HepG2 (cell line): ENCODE measurements around the gene ZNF772. TPM values are rescaled to one million over a fixed set of nuclear protein-coding genes. Genes with fewer than 3 reads are reported as not detected.

Experiments
- ATF7-NPFF ChIP-seq: sonication (generic); formaldehyde crosslinking; IDR thresholded peaks from 2 replicates; pipeline ENCODE4 v1.8.1; 2023; ENCODE audit warnings: mild to moderate bottlenecking, low read depth, missing genetic modification reagents, moderate library complexity
- CEBPB ChIP-seq: IDR thresholded peaks from 2 replicates; pipeline ENCODE4 v1.6.1; 2011; ENCODE audit warnings: low read depth, low read length, improper control_type of control experiment, borderline replicate concordance
- GATAD1 ChIP-seq: IDR thresholded peaks from 2 replicates; pipeline ENCODE4 v1.6.1; 2016; ENCODE audit warnings: missing genetic modification reagents, missing compliant biosample characterization
- GTF2F1 ChIP-seq: fragments of 150-350 bp; IDR thresholded peaks from 2 replicates; pipeline ENCODE4 v1.6.1; 2014; ENCODE audit warnings: low read length
- HDAC2 ChIP-seq: sonication (generic); formaldehyde crosslinking; IDR thresholded peaks from 2 replicates; pipeline ENCODE4 v1.4.0; 2020; ENCODE audit warnings: missing genetic modification reagents
- IRX3 ChIP-seq: sonication (generic); formaldehyde crosslinking; IDR thresholded peaks from 2 replicates; pipeline ENCODE4 v1.8.1; 2023; ENCODE audit warnings: mild to moderate bottlenecking, low read depth, missing genetic modification reagents, borderline replicate concordance
- KAT7 ChIP-seq: IDR thresholded peaks from 2 replicates; pipeline ENCODE4 v1.6.1; 2018; ENCODE audit warnings: borderline replicate concordance, missing compliant biosample characterization
- NCOR1 ChIP-seq: fragments of 200-600 bp; sonication (generic); IDR thresholded peaks from 2 replicates; pipeline ENCODE4 v1.7.0; 2017; ENCODE audit warnings: antibody characterized with exemption, low read length, borderline replicate concordance
- RARA ChIP-seq: IDR thresholded peaks from 2 replicates; pipeline ENCODE4 v1.6.1; 2016; ENCODE audit warnings: missing genetic modification reagents, missing compliant biosample characterization
- SIX1 ChIP-seq: sonication (generic); formaldehyde crosslinking; IDR thresholded peaks from 2 replicates; pipeline ENCODE4 v1.4.0; 2020; ENCODE audit warnings: missing genetic modification reagents, borderline replicate concordance
- SNAPC2 ChIP-seq: sonication (generic); formaldehyde crosslinking; IDR thresholded peaks from 2 replicates; pipeline ENCODE4 v1.8.1; 2022; ENCODE audit warnings: mild to moderate bottlenecking, missing genetic modification reagents
- TCF7 ChIP-seq: sonication (generic); IDR thresholded peaks from 2 replicates; pipeline ENCODE4 v1.6.1; 2016; ENCODE audit warnings: antibody characterized with exemption, low read depth
- TP53 ChIP-seq: sonication (generic); formaldehyde crosslinking; conservative IDR thresholded peaks from 2 replicates; pipeline ENCODE4 v1.4.0; 2020; ENCODE audit warnings: missing genetic modification reagents
- XBP1 ChIP-seq: sonication (generic); formaldehyde crosslinking; IDR thresholded peaks from 2 replicates; pipeline ENCODE4 v1.5.0; 2020; ENCODE audit warnings: missing genetic modification reagents
- ZBTB20 ChIP-seq: sonication (generic); formaldehyde crosslinking; IDR thresholded peaks from 2 replicates; pipeline ENCODE4 v1.8.1; 2023; ENCODE audit warnings: missing genetic modification reagents, low read depth, mild to moderate bottlenecking, borderline replicate concordance
- ZKSCAN1 ChIP-seq: fragments of 150-350 bp; IDR thresholded peaks from 2 replicates; pipeline ENCODE4 v1.6.1; 2014; ENCODE audit warnings: low read length
- ZNF720 ChIP-seq: sonication (generic); formaldehyde crosslinking; IDR thresholded peaks from 2 replicates; pipeline ENCODE4 v1.4.0; 2020; ENCODE audit warnings: missing genetic modification reagents
- ZNF768 ChIP-seq: sonication (generic); formaldehyde crosslinking; IDR thresholded peaks from 2 replicates; pipeline ENCODE4 v1.4.0; 2020; ENCODE audit warnings: missing genetic modification reagents
- polyA plus RNA-seq, 8 experiments: library from polyadenylated mRNA; depleted of rRNA in 3 of 8; stranded (reverse) in 7 of 8; unstranded in 1 of 8; fragments of >200 nt; fragmentation: Illumina TruSeq in 4 of 8; extraction: Trizol in 4 of 8; gene quantifications; 2 replicates each; pipeline versions ENCODE4 v1.2.1 to v1.2.3, GENCODE V29; 2011 to 2016; ENCODE audit warnings: low read depth in 4 of 8, missing spikeins in 1 of 8, mixed read lengths in 1 of 8; ENCODE audit not compliant: insufficient read depth in 1 of 8
- total RNA-seq, 5 experiments: library from RNA; depleted of rRNA; stranded (reverse); fragments of >200 nt; fragmentation: Illumina TruSeq; extraction: Trizol; gene quantifications; 2 replicates each; pipeline ENCODE4 v1.2.3, GENCODE V29; 2016; ENCODE audit warnings: low read depth in 1 of 5
- TF ChIP-seq, protein P1 (sequence below): sonication (generic); formaldehyde crosslinking; IDR thresholded peaks from 2 replicates; pipeline ENCODE4 v1.9.0; 2022; ENCODE audit warnings: low read depth, missing genetic modification reagents
- TF ChIP-seq, protein P2 (sequence below): sonication (generic); formaldehyde crosslinking; IDR thresholded peaks from 2 replicates; pipeline ENCODE4 v1.4.0; 2020; ENCODE audit warnings: missing genetic modification reagents
- TF ChIP-seq, protein P3 (sequence below): sonication (generic); formaldehyde crosslinking; IDR thresholded peaks from 2 replicates; pipeline ENCODE4 v1.5.0; 2020; ENCODE audit warnings: missing genetic modification reagents
- TF ChIP-seq, protein P4 (sequence below): sonication (generic); formaldehyde crosslinking; IDR thresholded peaks from 2 replicates; pipeline ENCODE4 v1.4.0; 2020; ENCODE audit warnings: missing genetic modification reagents
- TF ChIP-seq, protein P5 (sequence below): sonication (generic); formaldehyde crosslinking; IDR thresholded peaks from 2 replicates; pipeline ENCODE4 v1.5.0; 2020; ENCODE audit warnings: mild to moderate bottlenecking, low read depth, missing genetic modification reagents, borderline replicate concordance

The ZNF772 gene
- total and polyA plus RNA-seq, 2 of the 13 experiments (the other 11 are each of a cell fraction or from before 2014, with no cell fraction given): 3.1 to 17.2 TPM

DNA sequence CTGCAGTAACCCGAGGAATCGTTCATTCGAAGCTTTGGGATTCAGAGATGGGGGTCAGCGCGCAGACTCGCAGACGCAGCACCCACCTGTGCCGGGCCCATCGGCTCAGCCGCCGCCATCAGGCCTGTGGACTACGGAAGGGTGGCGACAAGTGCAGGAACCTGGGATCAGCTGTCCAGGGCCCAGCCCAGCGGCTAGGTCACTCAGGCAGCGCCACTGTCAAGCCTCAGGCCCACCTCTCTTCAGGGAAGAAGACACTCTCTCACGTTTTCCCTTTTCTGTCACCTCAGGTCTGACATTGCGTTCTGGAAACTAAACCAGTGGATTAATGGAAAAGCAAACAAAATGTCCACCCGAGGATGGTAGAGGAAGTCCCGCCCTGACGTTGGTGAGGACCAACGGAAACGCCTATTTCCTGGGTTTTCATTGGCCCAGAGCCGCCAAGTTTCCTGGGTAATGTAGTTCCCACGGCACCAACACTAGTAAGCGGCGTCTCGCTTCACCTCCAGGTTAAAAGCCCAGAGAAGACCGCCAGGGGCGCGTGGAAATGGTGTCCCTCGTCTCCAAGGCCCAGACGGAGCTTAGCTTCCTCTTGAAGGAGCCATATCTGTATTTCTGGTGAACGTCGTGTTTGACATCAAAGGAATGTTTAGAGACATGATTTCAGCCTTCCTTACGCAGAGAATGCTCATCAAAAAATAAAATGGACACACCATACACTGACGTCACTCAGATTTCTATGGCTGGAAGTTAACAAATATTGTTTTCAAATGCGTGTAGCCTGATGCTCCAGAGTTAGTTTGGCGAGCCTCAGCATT, at the start of gene ZNF772 (continued):
- TF ChIP-seq, protein P1, sequence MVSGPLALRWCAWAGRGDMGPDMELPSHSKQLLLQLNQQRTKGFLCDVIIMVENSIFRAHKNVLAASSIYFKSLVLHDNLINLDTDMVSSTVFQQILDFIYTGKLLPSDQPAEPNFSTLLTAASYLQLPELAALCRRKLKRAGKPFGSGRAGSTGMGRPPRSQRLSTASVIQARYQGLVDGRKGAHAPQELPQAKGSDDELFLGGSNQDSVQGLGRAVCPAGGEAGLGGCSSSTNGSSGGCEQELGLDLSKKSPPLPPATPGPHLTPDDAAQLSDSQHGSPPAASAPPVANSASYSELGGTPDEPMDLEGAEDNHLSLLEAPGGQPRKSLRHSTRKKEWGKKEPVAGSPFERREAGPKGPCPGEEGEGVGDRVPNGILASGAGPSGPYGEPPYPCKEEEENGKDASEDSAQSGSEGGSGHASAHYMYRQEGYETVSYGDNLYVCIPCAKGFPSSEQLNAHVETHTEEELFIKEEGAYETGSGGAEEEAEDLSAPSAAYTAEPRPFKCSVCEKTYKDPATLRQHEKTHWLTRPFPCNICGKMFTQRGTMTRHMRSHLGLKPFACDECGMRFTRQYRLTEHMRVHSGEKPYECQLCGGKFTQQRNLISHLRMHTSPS (CRISPR knock-in tag): no peak
- no peak for TF ChIP-seq RARA (CRISPR knock-in tag)
- no peak for TF ChIP-seq SIX1 (CRISPR knock-in tag)
- TF ChIP-seq NCOR1: no peak
- peak; percentile 48; the same call in 1 of the 2 replicates for TF ChIP-seq ZNF768 (CRISPR knock-in tag)
- TF ChIP-seq ATF7-NPFF (CRISPR knock-in tag): no peak
- TF ChIP-seq, protein P2, sequence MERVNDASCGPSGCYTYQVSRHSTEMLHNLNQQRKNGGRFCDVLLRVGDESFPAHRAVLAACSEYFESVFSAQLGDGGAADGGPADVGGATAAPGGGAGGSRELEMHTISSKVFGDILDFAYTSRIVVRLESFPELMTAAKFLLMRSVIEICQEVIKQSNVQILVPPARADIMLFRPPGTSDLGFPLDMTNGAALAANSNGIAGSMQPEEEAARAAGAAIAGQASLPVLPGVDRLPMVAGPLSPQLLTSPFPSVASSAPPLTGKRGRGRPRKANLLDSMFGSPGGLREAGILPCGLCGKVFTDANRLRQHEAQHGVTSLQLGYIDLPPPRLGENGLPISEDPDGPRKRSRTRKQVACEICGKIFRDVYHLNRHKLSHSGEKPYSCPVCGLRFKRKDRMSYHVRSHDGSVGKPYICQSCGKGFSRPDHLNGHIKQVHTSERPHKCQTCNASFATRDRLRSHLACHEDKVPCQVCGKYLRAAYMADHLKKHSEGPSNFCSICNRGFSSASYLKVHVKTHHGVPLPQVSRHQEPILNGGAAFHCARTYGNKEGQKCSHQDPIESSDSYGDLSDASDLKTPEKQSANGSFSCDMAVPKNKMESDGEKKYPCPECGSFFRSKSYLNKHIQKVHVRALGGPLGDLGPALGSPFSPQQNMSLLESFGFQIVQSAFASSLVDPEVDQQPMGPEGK (CRISPR knock-in tag): no peak
- TF ChIP-seq, protein P3, sequence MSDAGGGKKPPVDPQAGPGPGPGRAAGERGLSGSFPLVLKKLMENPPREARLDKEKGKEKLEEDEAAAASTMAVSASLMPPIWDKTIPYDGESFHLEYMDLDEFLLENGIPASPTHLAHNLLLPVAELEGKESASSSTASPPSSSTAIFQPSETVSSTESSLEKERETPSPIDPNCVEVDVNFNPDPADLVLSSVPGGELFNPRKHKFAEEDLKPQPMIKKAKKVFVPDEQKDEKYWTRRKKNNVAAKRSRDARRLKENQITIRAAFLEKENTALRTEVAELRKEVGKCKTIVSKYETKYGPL (CRISPR knock-in tag): no peak
- TF ChIP-seq ZNF720 (CRISPR knock-in tag): no peak
- peak; percentile 78 for TF ChIP-seq GATAD1 (CRISPR knock-in tag)
- TF ChIP-seq HDAC2 (CRISPR knock-in tag): peak; percentile 21; the same call in 1 of the 2 replicates
- TF ChIP-seq ZKSCAN1: no peak
- TF ChIP-seq, protein P4, sequence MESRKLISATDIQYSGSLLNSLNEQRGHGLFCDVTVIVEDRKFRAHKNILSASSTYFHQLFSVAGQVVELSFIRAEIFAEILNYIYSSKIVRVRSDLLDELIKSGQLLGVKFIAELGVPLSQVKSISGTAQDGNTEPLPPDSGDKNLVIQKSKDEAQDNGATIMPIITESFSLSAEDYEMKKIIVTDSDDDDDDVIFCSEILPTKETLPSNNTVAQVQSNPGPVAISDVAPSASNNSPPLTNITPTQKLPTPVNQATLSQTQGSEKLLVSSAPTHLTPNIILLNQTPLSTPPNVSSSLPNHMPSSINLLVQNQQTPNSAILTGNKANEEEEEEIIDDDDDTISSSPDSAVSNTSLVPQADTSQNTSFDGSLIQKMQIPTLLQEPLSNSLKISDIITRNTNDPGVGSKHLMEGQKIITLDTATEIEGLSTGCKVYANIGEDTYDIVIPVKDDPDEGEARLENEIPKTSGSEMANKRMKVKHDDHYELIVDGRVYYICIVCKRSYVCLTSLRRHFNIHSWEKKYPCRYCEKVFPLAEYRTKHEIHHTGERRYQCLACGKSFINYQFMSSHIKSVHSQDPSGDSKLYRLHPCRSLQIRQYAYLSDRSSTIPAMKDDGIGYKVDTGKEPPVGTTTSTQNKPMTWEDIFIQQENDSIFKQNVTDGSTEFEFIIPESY (CRISPR knock-in tag): no peak
- TF ChIP-seq GTF2F1: no peak
- no peak for TF ChIP-seq TCF7
- TF ChIP-seq ZBTB20 (CRISPR knock-in tag): peak; percentile 14
- TF ChIP-seq IRX3: no peak
- peak; percentile 69 for TF ChIP-seq SNAPC2 (CRISPR knock-in tag)
- TF ChIP-seq, protein P5, sequence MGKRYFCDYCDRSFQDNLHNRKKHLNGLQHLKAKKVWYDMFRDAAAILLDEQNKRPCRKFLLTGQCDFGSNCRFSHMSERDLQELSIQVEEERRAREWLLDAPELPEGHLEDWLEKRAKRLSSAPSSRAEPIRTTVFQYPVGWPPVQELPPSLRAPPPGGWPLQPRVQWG (CRISPR knock-in tag): no peak
- peak; percentile 75; the same call in 1 of the 2 replicates for TF ChIP-seq CEBPB
- TF ChIP-seq XBP1 (CRISPR knock-in tag): no peak
- TF ChIP-seq KAT7 (CRISPR knock-in tag): peak; percentile 77; the same call in 1 of the 2 replicates
- TF ChIP-seq TP53 (CRISPR knock-in tag): no peak
